Measurements from ENCODE around the gene ADIPOQ.
A peak's percentile ranks its signal among the peaks of the same experiment; 100 is the strongest.
"Not testable (repeated sequence)": the region's sequence is repeated elsewhere in the genome, so short reads cannot be mapped to it uniquely, and the experiment has no call there.

ADIPOQ gene

GRCh38 chr3:186843039-186843432, 526 bp downstream of the ADIPOQ start:
- TF ChIP-seq CTCF (conservative IDR thresholded peaks at IDR 0.05; ENCODE audit: control insufficient read depth, insufficient read depth, low read depth, low read length), result no peak
- no peak for DNase-seq (ENCODE audit: low read depth)

DNA sequence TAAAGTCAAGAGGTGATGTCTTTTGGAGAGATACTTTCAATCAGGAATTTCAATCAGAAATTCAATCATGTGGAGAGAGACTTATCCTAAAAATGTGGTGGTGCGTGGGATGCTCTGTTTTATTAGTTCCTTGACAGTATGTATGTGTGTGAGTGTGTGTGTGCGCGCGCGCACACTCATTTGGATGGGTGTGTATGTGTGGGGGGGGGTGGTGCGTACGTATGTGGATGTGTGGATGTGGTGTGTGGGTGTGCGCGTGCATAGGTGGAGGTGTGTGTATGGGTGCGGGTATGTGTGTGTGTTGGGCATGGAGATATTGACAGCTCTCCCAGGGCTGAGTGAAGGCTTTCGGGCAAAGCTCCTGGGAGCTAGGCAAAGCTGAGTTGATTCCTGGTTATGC, 2.4 kb downstream of the ADIPOQ start:
- H3K4me3 ChIP-seq (ENCODE audit: control insufficient read depth, low read depth, low read length), result no peak overlapping the region
- no peak for TF ChIP-seq CTCF (conservative IDR thresholded peaks at IDR 0.05; ENCODE audit: control insufficient read depth, insufficient read depth, low read depth, low read length)
- DNase-seq (ENCODE audit: low read depth), result no peak

More at GRCh38 chr3:186843039-186843432, 526 bp downstream of the ADIPOQ start:
- H3K4me3 ChIP-seq (ENCODE audit: control insufficient read depth, low read depth, low read length), result no peak overlapping the region

DNA sequence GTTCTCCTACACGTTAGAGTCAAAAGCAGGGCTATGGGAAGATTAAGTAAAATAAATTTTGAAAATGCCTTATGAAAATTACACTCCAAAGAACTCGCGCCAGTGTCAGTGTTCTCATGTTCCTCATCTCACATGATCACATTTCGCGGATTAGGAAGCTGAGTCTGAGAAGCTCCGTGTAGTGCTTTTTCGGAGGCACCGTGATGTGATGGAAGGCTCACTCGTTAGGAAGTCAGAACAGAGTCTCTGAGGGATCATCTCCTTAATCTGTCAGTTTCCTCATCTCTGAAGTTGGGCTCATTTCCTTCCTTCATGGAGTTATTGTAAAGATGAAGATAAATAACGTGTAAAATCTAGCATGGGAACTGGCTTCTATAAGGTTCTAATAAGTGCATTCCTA, 3.2 kb downstream of the ADIPOQ start:
- DNase-seq (ENCODE audit: low read depth), result no peak
- TF ChIP-seq CTCF (conservative IDR thresholded peaks at IDR 0.05; ENCODE audit: control insufficient read depth, insufficient read depth, low read depth, low read length), result no peak
- no peak overlapping the region for H3K4me3 ChIP-seq (ENCODE audit: control insufficient read depth, low read depth, low read length)

DNA sequence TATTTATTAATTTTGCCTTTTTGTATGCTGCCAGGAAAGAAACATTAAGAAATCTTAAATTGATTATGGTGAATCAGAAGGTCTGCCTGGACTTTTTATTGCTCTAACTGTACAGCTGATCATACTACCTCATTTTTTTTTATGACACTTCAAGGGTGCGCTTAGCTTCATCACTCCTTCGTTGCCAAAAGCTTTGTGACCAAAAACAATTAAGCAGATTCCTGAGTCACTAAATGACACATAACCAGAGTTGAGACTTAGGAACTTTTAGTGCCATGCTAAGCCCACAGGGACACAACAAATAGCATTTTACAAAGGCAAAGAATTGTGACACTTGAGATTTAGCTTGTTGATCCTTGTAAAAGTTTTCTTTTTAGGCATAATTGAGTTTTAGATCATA, 4.9 kb downstream of the ADIPOQ start:
- TF ChIP-seq CTCF (conservative IDR thresholded peaks at IDR 0.05; ENCODE audit: control insufficient read depth, insufficient read depth, low read depth, low read length), result no peak
- DNase-seq (ENCODE audit: low read depth), result no peak
- no peak overlapping the region for H3K4me3 ChIP-seq (ENCODE audit: control insufficient read depth, low read depth, low read length)

DNA sequence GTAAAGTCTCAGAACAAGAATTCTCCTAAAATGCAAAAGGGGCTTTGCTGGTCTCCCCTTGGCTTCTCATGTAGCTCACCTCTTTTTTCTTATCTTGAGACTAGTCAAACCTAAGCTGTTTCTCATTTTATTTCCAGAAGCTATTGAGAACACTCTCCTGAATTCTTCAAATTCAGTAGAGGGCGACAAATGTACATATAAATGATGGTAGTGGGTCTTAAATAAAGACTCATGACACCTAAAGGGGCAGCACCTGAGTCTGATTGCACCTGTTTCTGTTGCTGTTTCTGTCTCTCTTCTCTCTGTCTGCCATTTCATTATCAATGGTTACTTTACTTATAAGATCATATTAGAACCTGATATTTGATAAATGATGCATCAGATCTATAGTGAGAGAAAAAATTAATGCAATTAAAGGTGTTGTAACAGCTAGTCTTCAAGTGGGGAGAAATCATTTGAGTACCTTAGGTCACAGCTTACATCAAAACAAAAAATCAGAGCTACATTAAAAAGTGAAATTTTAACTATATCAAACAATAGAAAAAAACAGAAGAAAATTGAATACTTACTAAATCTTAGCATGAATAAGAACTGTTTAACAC, 7.0 kb downstream of the ADIPOQ start:
- peak; percentile 37 for DNase-seq (ENCODE audit: low read depth)

DNA sequence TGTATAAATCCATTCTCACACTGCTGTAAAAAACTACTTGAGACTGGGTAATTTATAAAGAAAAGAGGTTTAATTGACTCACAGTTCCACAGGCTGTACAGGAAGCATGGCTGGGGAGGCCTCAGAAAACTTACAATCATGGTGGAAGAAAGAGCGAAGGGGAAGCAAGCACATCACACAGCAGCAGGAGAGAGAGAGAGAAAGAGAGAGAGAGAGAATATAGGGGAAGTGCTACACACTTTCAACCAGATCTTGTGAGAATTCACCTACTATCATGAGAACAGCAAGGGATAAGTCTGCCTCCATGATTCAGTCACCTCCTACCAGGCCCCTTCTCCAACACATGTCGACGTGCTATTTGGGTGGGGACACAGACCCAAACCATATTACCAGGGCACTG, 9.3 kb downstream of the ADIPOQ start:
- DNase-seq (ENCODE audit: low read depth); H3K4me3 ChIP-seq (ENCODE audit: control insufficient read depth, low read depth, low read length): not testable (repeated sequence)

More for the DNA sequence above, 7.0 kb downstream of the ADIPOQ start:
- peak; percentile 29 for TF ChIP-seq CTCF (conservative IDR thresholded peaks at IDR 0.05; ENCODE audit: control insufficient read depth, insufficient read depth, low read depth, low read length)
- H3K4me3 ChIP-seq (ENCODE audit: control insufficient read depth, low read depth, low read length), result no peak overlapping the region

DNA sequence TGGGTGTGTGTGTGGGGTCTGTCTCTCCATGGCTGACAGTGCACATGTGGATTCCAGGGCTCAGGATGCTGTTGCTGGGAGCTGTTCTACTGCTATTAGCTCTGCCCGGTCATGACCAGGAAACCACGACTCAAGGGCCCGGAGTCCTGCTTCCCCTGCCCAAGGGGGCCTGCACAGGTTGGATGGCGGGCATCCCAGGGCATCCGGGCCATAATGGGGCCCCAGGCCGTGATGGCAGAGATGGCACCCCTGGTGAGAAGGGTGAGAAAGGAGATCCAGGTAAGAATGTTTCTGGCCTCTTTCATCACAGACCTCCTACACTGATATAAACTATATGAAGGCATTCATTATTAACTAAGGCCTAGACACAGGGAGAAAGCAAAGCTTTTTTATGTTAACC, 10.5 kb downstream of the ADIPOQ start:
- no peak for TF ChIP-seq CTCF (conservative IDR thresholded peaks at IDR 0.05; ENCODE audit: control insufficient read depth, insufficient read depth, low read depth, low read length)
- no peak for DNase-seq (ENCODE audit: low read depth)
- no peak overlapping the region for H3K4me3 ChIP-seq (ENCODE audit: control insufficient read depth, low read depth, low read length)
